Measurements from ENCODE around the gene GLB1L2. TPM values are rescaled to one million over a fixed set of nuclear protein-coding genes. Genes with fewer than 3 reads are reported as not detected.

Gene GLB1L2
- total and polyA plus RNA-seq, 2 of the 4 experiments (the other 2 are of a cell fraction): under 0.01 to 0.26 TPM

DNA sequence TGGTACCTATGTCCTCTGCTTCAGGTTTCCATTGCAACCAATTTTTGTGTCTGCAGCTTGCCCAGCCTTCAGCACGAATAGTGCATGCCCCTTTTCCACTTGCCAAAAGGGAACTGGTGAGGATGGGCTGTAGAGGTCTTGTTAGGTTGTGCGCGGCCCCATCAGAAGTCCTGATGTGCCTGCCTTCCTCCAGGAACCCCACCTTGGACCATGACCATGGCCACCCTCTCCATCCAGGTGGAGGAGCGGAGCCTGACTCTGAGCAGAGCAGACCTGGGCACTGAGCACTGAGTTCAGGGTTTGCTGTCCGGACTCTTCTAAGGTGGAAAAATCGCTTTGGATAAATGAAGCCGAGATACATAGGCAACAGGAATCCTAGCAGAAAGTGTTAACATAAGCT, 6.9 kb downstream of the GLB1L2 start:
- CTCF ChIA-PET: no interaction called here
- Histone ChIP-seq H4K5ac (ENCODE audit: low read depth, low read length) (no peak overlapping the region), H3K4me1 (ENCODE audit: control insufficient read depth, insufficient read depth, low read length) (no peaks in the 10 kb centered on the region), H3K36me3 (ENCODE audit: control insufficient read depth, insufficient read depth, low read length) (no peaks in the 10 kb centered on the region), H2BK120ac (ENCODE audit: low read depth, low read length) (no peak overlapping the region), H4K8ac (ENCODE audit: low read depth in 2 of 2, low read length in 2 of 2) (no peak overlapping the region), H3K9me3 (ENCODE audit: control insufficient read depth, insufficient read depth, low read length) (peaks cover 9% of the 10 kb centered on the region), H3K9me1 (ENCODE audit: insufficient read depth, low read length) (no peaks in the 10 kb centered on the region), H3K9ac (ENCODE audit: low read depth, low read length) (no peak overlapping the region), H4K91ac (ENCODE audit: insufficient read depth, low read depth, low read length) (no peak overlapping the region), H2BK15ac (ENCODE audit: low read depth, low read length) (no peak overlapping the region), H3K18ac (ENCODE audit: low read depth, low read length) (no peak overlapping the region), H2BK20ac (ENCODE audit: low read depth, low read length) (no peak overlapping the region), H2AK5ac (ENCODE audit: low read depth, low read length) (no peak overlapping the region), H3K4ac (ENCODE audit: low read depth, low read length) (no peak overlapping the region), H2AK9ac (replicated peaks; ENCODE audit: low read depth, low read length, poor library complexity) (no peak overlapping the region), H3K23ac (ENCODE audit: low read depth, low read length) (no peak overlapping the region), H3K79me1 (ENCODE audit: low read depth in 1 of 2, low read length in 2 of 2) (no peaks in the 10 kb centered on the region), H3K56ac (ENCODE audit: extremely low read depth, insufficient read depth, low read length) (no peak overlapping the region), H2BK5ac (ENCODE audit: low read depth, low read length, poor library complexity, severe bottlenecking) (no peak overlapping the region), H2AFZ (replicated peaks; ENCODE audit: low read length, poor library complexity) (no peak overlapping the region), H4K20me1 (ENCODE audit: insufficient read depth, low read length) (no peaks in the 10 kb centered on the region), H3K4me2 (ENCODE audit: low read depth, low read length) (no peak overlapping the region), H3K27ac (ENCODE audit: insufficient read depth, low read length) (no peak overlapping the region), H3K27me3 (ENCODE audit: control insufficient read depth, insufficient read depth, low read length) (no peaks in the 10 kb centered on the region; the same call in 1 of the 2 replicates), H3K4me3 (ENCODE audit: insufficient read depth, low read depth, low read length) (no peak overlapping the region), H3K14ac (replicated peaks; ENCODE audit: low read depth, low read length) (no peak overlapping the region)
- ATAC-seq (ENCODE audit: low read depth) (no peak), DNase-seq (no peak)
- dilution Hi-C loops (cut with HindIII; ENCODE audit: low sequenced_read_pairs, unreplicated experiment): no loop called here
- no TSS peak for BruUV-seq (replicated peaks)
- intact Hi-C loops (cut with micrococcal nuclease): no loop called here
- TF ChIP-seq, protein P1, sequence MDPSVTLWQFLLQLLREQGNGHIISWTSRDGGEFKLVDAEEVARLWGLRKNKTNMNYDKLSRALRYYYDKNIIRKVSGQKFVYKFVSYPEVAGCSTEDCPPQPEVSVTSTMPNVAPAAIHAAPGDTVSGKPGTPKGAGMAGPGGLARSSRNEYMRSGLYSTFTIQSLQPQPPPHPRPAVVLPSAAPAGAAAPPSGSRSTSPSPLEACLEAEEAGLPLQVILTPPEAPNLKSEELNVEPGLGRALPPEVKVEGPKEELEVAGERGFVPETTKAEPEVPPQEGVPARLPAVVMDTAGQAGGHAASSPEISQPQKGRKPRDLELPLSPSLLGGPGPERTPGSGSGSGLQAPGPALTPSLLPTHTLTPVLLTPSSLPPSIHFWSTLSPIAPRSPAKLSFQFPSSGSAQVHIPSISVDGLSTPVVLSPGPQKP (IDR thresholded peaks at IDR 0.05; ENCODE audit: borderline replicate concordance, low read depth, low read length): no peak
- TF ChIP-seq, protein P2, sequence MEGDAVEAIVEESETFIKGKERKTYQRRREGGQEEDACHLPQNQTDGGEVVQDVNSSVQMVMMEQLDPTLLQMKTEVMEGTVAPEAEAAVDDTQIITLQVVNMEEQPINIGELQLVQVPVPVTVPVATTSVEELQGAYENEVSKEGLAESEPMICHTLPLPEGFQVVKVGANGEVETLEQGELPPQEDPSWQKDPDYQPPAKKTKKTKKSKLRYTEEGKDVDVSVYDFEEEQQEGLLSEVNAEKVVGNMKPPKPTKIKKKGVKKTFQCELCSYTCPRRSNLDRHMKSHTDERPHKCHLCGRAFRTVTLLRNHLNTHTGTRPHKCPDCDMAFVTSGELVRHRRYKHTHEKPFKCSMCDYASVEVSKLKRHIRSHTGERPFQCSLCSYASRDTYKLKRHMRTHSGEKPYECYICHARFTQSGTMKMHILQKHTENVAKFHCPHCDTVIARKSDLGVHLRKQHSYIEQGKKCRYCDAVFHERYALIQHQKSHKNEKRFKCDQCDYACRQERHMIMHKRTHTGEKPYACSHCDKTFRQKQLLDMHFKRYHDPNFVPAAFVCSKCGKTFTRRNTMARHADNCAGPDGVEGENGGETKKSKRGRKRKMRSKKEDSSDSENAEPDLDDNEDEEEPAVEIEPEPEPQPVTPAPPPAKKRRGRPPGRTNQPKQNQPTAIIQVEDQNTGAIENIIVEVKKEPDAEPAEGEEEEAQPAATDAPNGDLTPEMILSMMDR (conservative IDR thresholded peaks at IDR 0.05; ENCODE audit: low read depth, low read length): no peak
- TF ChIP-seq RAD21 (IDR thresholded peaks at IDR 0.05; ENCODE audit: low read length) (no peak), MAFK (IDR thresholded peaks at IDR 0.05; ENCODE audit: low read depth, low read length) (no peak), MXI1 (IDR thresholded peaks at IDR 0.05; ENCODE audit: borderline replicate concordance, low read depth, low read length) (no peak), RFX5 (IDR thresholded peaks at IDR 0.05; ENCODE audit: low read depth, low read length) (no peak), RCOR1 (IDR thresholded peaks at IDR 0.05; ENCODE audit: insufficient replicate concordance, low read length) (no peak), FOS (IDR thresholded peaks at IDR 0.05; ENCODE audit: low read depth, low read length) (no peak), POLR2A (IDR thresholded peaks at IDR 0.05; ENCODE audit: low read depth, low read length) (no peak), MAZ (IDR thresholded peaks at IDR 0.05; ENCODE audit: borderline replicate concordance, low read depth, low read length) (no peak), CHD1 (IDR thresholded peaks at IDR 0.05; ENCODE audit: low read depth, low read length) (no peak), NFE2L2 (IDR thresholded peaks at IDR 0.05; ENCODE audit: low read depth, low read length) (no peak), CEBPB (IDR thresholded peaks at IDR 0.05; ENCODE audit: low read depth, low read length) (no peak), SMC3 (IDR thresholded peaks at IDR 0.05; ENCODE audit: low read depth, low read length) (no peak), BHLHE40 (IDR thresholded peaks at IDR 0.05; ENCODE audit: low read depth, low read length) (no peak)
- TF ChIP-seq, protein P3, sequence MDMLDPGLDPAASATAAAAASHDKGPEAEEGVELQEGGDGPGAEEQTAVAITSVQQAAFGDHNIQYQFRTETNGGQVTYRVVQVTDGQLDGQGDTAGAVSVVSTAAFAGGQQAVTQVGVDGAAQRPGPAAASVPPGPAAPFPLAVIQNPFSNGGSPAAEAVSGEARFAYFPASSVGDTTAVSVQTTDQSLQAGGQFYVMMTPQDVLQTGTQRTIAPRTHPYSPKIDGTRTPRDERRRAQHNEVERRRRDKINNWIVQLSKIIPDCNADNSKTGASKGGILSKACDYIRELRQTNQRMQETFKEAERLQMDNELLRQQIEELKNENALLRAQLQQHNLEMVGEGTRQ (IDR thresholded peaks at IDR 0.05; ENCODE audit: low read depth, low read length): no peak
- POLR2A ChIA-PET (ENCODE audit: unreplicated experiment): no interaction called here
- in situ Hi-C loops (cut with MboI; ENCODE audit: low sequenced_read_pairs): no loop called here
- WGBS, 2 experiments (ENCODE audit: extremely low coverage in 2 of 2, insufficient read length in 1 of 2): 80% methylated on average over 2 of the region's 7 CpGs; no CpG with 5 or more reads in 1 of the 2 experiments
